T1000 (cell line): ENCODE data around the gene MEAF6.
A peak's percentile ranks its signal among the peaks of the same experiment; 100 is the strongest.

Experiments used
- DNase-seq: peaks from one replicate; lab custom pipeline; 2025; ENCODE audit warnings: mixed read lengths; lab: John Stamatoyannopoulos, UW

MEAF6 gene

GRCh38 chr1:37485902-37486679 is 28.5 kb downstream of the MEAF6 start:
- no peak for DNase-seq

- no peak for DNase-seq
Observed at GRCh38 chr1:37484325-37485051, 30.1 kb downstream of the MEAF6 start.

DNA sequence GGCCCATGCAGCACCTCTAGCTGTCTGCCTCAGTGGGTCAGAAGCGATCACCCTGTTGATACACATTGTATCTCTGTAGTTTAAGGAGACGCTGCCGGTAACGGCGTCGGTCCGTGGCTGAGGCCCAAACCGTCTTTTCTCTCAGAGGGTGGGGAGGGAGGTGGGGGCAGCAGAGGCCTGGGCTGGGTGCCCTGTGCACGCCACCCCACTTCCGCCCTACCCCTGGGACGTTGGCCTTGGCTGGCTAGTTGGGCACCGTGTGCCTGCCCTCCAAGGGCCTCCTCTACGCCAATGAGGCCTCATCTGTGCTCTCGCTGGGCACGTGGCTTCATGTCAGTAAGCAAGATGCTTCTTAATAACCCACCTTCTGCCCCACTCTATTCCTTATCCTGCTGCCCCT is 30.8 kb downstream of the MEAF6 start:
- DNase-seq: no peak

GRCh38 chr1:37482796-37483744 is 31.5 kb downstream of the MEAF6 start:
- DNase-seq: no peak

DNA sequence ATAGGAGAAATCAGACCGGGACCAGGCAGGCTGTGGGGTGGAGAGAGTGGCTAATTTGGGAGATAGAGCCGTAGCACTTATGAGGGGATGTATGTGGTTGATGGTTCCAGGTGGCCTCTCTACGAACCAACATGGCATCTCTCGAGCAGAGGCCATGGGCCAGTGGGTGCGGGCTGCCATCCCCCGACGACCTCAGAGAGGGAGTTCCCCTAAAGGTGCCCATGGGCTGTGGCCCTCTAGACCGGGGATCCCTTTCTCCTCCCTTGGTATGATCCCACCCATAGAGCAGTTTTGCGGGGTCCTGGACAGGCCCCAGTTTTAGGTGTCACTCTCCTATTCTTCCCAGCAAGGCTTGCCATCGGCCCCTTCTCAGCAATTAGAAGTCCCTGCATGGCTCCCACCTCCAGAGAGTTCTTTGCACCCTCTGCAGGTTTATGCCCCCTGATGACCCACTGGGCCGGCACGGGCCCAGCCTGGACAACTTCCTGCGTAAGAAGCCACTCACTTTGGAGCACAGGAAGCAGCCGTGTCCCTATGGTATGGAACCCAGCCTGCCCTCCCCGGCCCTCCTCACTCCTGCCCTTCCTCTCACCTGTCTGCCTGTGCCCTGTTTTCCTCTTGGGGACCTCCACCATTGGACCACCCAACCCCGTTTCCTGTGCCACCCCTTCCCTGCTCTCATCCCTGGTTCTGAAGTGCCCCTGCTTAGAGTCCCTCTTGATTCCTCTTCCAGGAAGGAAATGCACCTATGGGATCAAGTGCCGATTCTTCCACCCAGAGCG is 32.4 kb downstream of the MEAF6 start:
- DNase-seq: no peak

DNA sequence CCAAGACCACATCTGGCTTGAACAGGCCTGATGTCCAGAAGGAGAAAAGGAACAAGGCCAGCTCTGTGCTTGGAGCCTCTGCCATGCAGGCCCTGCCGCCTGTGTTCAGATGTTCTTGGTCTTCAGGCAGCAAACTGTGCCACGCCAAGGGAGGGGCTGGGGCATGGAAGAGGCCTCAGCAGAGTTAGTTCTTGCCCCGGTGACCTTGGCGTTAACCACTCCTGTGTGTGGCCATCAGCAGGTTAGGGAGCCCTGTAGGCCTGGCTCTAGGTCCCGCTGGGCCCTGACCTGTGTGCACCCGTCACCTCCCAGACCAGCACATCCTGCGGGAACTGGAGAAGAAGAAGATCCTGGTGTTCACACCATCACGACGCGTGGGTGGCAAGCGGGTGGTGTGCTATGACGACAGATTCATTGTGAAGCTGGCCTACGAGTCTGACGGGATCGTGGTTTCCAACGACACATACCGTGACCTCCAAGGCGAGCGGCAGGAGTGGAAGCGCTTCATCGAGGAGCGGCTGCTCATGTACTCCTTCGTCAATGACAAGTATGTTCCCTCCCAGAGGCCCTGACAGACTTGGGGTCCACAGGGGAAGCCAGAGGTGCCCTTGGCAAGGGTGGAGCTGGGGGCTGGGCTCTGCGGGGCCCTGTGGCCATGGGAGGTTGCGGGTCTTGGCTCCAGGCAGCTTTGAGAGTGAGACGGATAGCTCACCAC is 33.1 kb downstream of the MEAF6 start:
- DNase-seq: no peak

GRCh38 chr1:37480581-37481288 is 33.8 kb downstream of the MEAF6 start:
- DNase-seq: no peak

GRCh38 chr1:37480125-37480466 is 34.5 kb downstream of the MEAF6 start:
- DNase-seq: no peak

GRCh38 chr1:37479255-37480124 is 35.1 kb downstream of the MEAF6 start:
- DNase-seq: peak; percentile 50

GRCh38 chr1:37478890-37479254 is 35.7 kb downstream of the MEAF6 start:
- DNase-seq: no peak

- DNase-seq: no peak
Observed at GRCh38 chr1:37478451-37478881, 36.1 kb downstream of the MEAF6 start.

DNA sequence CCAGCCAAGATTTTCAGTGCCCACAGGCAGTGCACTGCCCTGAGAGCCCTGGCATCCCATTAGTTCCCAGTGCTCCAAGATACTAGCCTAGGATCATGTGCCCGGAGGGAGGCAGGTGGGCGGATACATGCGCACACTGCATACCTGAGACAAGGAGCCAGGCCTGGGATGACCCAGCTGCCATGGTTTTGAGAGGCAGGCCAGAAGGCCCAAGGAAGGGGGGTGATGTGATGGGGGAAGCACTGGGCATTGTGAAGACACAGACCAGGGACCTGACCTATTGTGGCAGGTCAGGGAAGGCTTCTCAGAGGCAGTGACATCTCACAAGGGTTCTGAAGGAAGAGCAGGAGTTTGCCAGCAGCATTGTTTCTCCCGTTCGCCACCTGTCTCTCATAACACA is 36.6 kb downstream of the MEAF6 start:
- no peak for DNase-seq

DNA sequence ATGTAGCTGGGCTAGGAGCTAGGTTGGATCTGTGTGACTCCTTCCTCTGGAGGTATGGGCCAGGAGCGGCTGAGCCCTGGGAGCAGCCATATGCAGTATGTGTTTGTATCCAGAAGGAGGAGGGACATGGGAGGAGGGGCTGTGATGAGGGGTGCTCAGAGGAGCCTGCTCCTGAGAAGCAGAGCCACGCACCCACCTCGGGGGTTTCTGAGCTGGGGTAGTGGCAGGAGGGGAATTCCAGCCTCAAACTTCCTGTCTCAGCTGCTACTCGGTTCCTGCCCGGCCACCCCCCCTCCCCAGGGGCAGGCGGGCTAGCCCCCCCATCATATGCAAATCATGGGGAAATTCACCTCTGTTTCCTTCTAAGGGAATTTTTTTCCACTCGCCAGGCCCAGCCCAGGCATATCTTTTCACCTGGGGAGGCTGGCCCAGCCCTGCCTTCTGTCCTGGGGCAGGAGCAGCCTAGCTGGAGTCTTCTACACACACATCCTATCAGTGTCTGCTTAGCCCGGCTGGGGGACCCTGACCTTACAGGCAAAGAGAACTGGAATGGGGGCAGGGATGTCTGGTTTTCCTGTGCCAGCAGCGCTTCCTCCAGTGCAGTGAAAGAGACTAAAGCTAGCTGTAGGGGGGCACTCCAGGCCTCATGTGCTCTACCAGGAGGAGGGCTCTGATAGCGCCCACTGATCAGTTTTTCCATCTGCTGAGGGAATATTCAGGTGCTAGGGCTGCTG is 37.2 kb downstream of the MEAF6 start:
- DNase-seq: peak; percentile 43

GRCh38 chr1:37476460-37477197 is 37.9 kb downstream of the MEAF6 start:
- DNase-seq: peak; percentile 76

- DNase-seq: no peak
Observed at GRCh38 chr1:37476087-37476452, 38.5 kb downstream of the MEAF6 start.

GRCh38 chr1:37475380-37476086 is 39.0 kb downstream of the MEAF6 start:
- no peak for DNase-seq

DNA sequence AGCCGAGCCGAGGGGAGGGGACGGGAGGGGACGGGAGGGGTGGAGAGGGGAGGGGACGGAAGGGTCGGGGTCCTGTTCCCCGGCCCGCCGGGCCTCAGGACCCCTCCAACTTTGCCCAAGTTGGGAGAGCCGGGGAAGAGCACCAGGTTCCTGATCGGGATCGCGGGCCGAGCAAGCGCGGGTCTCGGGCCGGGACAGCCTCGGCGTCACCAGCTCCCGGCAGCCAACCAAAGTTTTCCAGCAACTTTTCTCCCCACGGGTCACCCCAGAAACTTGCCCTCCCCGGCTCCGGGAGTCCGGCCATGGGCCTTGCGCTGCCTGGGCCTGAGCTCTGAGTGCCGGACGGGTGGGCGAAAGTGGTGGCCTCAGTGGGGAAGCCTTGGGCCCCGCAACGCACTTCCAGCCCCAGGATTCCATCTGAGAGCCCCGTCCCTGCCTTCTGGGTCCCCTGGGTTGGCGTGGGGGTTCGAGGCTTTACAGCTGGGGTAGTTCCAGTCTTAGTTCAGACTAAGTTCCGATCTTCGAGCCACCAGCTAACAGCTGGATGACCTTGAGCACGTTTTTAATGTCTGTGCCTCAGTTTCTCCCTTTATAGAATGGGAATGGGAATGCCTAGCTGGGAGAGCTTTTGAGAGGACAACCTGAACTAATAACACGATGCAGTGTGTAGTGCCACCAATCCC is 39.7 kb downstream of the MEAF6 start:
- peak; percentile 50 for DNase-seq
